ENCODE measurements around the gene HIKESHI. TPM values are rescaled to one million over a fixed set of nuclear protein-coding genes. Genes with fewer than 3 reads are reported as not detected.

The HIKESHI gene
- total RNA-seq, 1 donor = 28.8 TPM

DNA sequence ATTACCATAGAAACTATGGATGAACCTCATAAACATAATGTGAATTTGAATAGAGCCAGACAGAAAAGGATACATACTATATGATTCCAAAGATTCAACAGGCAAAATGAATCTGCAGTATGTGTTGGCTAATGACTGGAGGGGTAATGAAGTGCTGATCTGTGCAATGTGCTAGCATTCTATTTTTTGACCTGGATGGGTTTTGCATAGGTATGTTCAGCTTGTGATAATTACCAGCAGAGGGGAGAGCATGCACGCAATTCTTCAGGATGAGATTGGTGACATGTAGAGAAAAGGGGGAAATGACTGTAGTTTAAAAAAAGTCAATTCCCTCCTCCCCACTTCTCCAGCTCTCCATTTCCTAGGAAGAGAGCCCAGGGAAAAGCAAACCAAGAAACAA, 72.0 kb downstream of the HIKESHI start:
- no peak for DNase-seq (ENCODE audit: low read depth in 2 of 3, low spot score in 2 of 3)

DNA sequence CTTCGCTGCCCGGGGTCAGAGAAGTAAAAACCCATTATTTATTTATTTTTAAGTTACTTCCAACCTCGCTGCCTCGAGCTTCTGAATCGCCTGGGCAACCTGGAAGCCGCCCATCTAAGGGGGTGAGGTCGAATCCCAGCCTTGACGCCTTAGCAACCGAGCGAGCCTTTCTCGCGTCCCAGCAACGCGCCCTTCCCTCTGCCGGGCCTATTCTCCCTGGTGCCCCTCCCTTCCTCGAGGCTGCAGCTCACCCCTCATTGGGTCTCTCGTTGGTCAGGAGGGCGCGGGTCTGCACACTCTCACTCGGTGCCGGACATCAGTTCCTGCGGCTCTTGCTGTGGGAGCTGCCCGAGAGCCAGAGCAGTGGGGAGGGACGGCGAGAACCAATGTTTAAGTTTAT, 72.5 kb downstream of the HIKESHI start, which contains the start of gene CCDC81:
Gene CCDC81 (plus strand): TSS at position 302 of the 400 bp plus-strand sequence. CDS start 277 bp downstream, outside the sequence.
- DNase-seq (ENCODE audit: low read depth in 2 of 3, low spot score in 2 of 3) = no peak

DNA sequence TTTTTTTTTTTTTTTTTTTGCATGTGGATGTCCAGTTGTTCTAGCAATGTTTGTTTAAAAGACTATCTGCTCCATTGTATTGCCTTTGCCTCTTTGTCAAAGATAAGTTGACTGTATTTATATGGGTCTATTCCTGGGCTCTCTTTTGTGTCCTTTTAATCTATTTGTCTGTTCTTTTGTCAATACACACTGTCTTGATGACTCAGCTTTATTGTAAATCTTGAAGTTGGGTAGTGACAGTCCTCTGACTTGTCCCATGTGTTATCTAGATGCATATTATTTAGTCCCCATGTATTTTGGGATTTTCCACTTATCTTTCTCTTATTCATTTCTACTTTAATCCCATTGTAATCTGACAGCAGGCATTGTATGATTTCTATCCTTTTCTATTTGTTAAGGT, 75.9 kb downstream of the HIKESHI start:
- DNase-seq (ENCODE audit: low read depth in 2 of 3, low spot score in 2 of 3) = no peak

DNA sequence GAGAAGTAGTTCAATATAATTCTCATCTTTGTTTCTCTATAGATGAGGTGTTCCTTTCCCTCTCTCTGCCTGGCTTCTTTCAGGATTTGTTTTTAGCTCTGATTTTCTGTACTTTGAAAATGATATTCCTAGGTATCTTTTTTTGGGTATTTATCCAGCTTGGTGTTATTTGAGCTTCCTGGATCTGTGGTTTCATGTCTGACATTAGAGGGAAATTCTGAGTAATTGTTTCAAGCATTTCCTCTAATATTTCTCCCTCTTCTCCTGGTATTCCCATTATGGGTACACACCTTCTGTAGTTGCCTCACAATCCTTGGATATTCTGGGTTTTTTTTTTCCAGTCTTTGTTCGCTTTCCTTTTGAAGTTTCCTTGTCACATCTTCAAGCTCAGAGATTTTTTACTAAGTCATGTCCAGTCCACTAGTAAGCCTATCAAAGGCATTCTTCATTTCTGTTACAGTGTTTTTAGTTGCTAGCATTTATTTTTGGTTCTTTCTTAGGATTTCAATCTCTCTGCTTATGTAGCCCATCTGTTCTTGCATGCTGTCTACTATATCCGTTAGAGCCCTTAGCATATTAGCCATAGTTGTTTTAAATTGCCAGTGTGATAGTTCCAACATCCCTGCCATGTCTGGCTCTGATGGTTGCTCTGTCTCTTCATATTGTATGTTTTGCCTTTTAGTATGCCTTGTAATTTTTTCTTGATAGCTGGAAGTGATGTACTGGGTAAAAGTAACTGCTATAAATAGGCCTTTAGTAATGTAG, 78.4 kb downstream of the HIKESHI start:
- DNase-seq (ENCODE audit: low read depth in 2 of 3, low spot score in 2 of 3) = no peak

DNA sequence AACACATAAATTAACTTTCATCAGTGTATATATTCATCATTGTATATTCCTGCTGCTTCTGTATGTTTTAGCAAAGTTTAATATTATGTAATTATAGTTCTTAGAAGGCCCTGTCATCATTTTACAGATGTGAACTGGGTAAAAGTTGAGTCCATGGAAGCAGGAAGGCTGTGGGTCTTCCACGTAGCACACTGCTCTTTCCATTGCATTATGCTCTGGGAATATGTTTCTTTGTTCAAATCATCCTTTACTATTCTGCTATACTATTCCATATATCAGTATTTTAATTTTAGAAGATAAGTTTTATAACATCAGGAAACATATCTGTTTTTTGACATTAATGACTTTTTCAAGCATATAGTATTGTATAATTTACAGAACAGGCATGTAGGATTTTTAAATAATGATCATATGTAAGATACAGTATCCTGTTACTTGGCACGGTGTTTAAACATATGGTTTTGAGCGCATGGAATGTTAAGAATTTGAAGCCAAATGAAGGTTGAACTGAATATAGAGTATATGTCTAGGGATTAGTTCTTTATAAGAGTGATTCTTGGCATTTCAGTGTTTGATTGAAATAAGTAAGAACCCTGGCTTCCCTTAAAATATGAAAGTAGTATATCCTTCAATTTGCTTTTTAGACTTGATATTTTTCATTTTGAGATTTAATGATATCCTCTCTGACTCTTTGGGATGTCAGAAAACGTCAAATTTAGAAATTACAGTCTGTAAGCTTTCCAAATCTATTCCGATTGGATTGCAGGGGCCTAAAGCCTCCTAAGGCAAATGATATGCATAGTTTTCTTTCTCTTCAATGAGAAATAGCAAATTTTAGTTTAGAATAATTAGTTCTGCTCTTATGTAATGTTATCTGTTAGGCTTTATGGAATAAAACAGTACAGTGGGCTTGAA, 81.3 kb downstream of the HIKESHI start:
- no peak for DNase-seq (ENCODE audit: low read depth in 2 of 3, low spot score in 2 of 3)

DNA sequence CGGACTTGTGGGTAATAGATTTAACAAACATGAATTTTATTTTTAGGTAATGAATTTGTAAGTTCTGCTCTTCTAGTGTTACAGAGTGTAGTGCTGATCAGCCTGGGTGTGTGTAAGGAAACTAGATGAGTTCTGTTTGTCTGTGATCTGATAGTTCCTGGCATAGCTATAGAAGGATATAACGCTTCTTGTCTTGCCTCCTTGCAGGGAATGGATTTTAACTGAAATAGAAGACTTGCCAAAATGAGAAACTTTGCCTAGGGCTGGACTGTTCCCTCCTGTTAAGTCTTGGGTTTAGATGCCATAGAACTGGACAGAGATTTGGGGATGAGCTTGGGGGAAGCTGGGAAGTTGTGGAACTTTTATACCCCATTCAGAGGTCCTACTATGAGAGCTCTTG, 84.2 kb downstream of the HIKESHI start:
- no peak for DNase-seq (ENCODE audit: low read depth in 2 of 3, low spot score in 2 of 3)

DNA sequence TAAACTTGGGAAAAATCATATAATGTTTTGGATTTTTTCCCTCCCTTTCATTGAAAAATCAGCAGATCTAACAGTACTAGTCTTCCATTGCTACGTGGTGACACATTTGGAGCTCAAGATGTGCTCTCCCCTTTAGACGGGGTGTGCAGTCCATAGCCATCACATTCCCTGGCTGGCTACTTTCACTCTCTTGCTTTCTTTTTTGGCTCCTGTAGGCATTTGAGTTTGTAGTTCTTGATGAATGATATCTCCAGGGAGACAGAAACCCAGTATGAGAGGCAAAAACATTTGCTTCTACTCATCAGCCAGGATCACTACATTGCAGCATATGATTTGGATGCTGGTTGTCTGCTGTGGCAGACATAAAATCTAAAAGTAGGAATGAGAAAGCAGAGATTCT, 84.7 kb downstream of the HIKESHI start:
- DNase-seq (ENCODE audit: low read depth in 2 of 3, low spot score in 2 of 3) = no peak

DNA sequence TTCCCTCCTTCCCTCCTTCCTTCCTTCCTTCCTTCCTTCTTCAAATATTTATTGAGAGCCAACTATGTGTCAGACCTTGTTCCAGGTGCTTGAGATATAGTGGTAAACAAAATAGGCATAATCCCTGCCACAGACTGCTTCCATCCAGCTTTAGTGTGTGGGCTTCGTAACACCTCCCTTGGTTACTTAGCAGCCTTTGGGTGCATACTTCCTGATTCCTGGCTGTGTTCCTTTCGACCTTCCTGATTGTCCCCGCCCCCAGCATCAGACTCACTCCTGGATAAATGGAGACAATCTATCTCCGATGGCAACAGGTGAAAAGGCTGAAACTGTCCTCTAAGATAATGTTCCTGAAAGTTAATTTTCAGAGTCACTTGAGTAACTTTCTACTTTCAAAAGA, 86.2 kb downstream of the HIKESHI start:
- DNase-seq (ENCODE audit: low read depth in 2 of 3, low spot score in 2 of 3) = no peak

DNA sequence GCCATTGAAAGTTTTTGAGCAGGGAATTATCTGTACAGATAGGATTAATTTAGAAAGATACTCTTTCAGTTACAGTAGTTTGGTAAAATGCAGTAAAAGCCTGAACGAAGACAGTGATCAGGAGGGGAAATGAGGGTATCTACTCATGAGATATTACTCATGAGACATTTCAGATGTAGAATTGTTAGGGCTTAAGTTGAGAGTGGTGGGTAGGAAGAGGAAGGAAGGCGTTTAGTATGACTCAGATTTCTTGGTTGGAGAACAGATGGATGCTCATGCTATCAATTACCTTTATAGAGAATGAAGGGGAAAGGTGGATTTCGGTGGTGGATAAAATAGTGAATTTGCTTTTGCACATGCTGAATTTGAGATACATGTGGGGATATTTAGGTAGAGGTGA, 88.4 kb downstream of the HIKESHI start:
- DNase-seq (ENCODE audit: low read depth in 2 of 3, low spot score in 2 of 3) = no peak

DNA sequence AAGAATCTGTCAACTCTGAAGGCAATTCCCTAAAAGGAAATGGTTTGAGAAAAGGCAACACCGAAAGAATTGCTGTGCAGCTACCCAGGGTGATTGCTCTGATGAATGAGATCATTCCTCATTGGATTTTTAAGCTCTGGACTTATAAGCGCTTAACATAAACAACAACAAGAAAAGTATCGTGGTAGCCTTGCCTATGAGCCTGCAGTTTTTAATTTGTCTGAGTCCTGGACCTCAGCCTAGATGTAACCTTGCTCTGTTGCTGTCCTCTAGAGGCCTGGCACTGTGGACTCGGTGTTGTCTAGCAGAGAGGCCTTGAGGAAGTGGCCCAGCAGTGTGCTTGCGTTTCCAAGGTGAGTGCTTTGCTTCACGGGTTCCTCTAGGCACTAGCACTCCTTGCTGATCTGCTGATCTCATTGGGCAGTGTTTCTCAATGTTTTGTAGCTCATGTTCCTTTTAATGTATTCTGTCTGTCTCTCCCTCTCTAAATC, 93.1 kb downstream of the HIKESHI start:
- no peak for DNase-seq (ENCODE audit: low read depth in 2 of 3, low spot score in 2 of 3)

Small RNA genes lying within 50 kb of the gene (small RNA-seq; reads per million reads assigned to genes)
- gene RN7SL225P = not detected

Other genes with a start within 250 kb of the HIKESHI start
- 153 TPM for gene PICALM, start 233.2 kb upstream of the HIKESHI start, total RNA-seq
- gene EED, start 57.5 kb upstream of the HIKESHI start, total RNA-seq = 7.5 TPM
- under 0.01 TPM for gene CCDC81, start 72.6 kb downstream of the HIKESHI start, total RNA-seq